HEK293T (cell line): Measurements from ENCODE around the gene NSMCE1.

ENCODE experiments used
- CTCF ChIA-PET: fragments of 350-600 bp; formaldehyde crosslinking; extraction: SDS; loops from one replicate; lab custom pipeline; 2021; ENCODE audit warnings: antibody characterized with exemption, inconsistent platforms; lab: Yijun Ruan, JAX
- POLR2A ChIA-PET: fragments of 350-600 bp; formaldehyde crosslinking; extraction: SDS; loops from one replicate; lab custom pipeline; 2020; ENCODE audit warnings: antibody characterized with exemption, inconsistent platforms; lab: Yijun Ruan, JAX
- DNase-seq: peaks from one replicate; pipeline ENCODE4 v3.0.0; 2012; ENCODE audit warnings: mixed read lengths; ENCODE audit errors: extremely low spot score
- ARNT ChIP-seq: fragments of 450-650 bp; IDR thresholded peaks from 2 replicates; pipeline ENCODE4 v1.6.1; 2017; ENCODE audit warnings: mild to moderate bottlenecking
- BHLHE40 ChIP-seq: fragments of 450-650 bp; IDR thresholded peaks from 2 replicates; pipeline ENCODE4 v1.6.1; 2016; ENCODE audit warnings: mild to moderate bottlenecking, moderate library complexity, borderline replicate concordance
- CTBP1 ChIP-seq: fragments of 450-650 bp; IDR thresholded peaks from 2 replicates; pipeline ENCODE4 v1.6.1; 2016; ENCODE audit warnings: borderline replicate concordance
- ELF4 ChIP-seq: fragments of 450-650 bp; IDR thresholded peaks from 2 replicates; pipeline ENCODE4 v1.6.1; 2017; ENCODE audit warnings: antibody characterized with exemption
- FOXA1 ChIP-seq: fragments of 450-650 bp; IDR thresholded peaks from 2 replicates; pipeline ENCODE4 v1.6.1; 2016; ENCODE audit warnings: mild to moderate bottlenecking
- FOXK2 ChIP-seq: fragments of 450-650 bp; IDR thresholded peaks from 2 replicates; pipeline ENCODE4 v1.6.1; 2016; ENCODE audit warnings: mild to moderate bottlenecking
- FOXM1 ChIP-seq: fragments of 450-650 bp; IDR thresholded peaks from 2 replicates; pipeline ENCODE4 v1.6.1; 2017; ENCODE audit warnings: mild to moderate bottlenecking, borderline replicate concordance
- HDGF ChIP-seq: fragments of 450-650 bp; IDR thresholded peaks from 2 replicates; pipeline ENCODE4 v1.6.1; 2017; ENCODE audit warnings: antibody characterized with exemption, borderline replicate concordance
- L3MBTL2 ChIP-seq: fragments of 450-650 bp; conservative IDR thresholded peaks from 2 replicates; pipeline ENCODE4 v1.6.1; 2016; ENCODE audit warnings: mild to moderate bottlenecking
- LEF1 ChIP-seq: fragments of 450-650 bp; IDR thresholded peaks from 2 replicates; pipeline ENCODE4 v1.6.1; 2017; ENCODE audit warnings: mild to moderate bottlenecking, borderline replicate concordance
- NFRKB ChIP-seq: fragments of 450-650 bp; IDR thresholded peaks from 2 replicates; pipeline ENCODE4 v1.6.1; 2016; ENCODE audit warnings: mild to moderate bottlenecking, moderate library complexity
- SP1 ChIP-seq: fragments of 450-650 bp; IDR thresholded peaks from 2 replicates; pipeline ENCODE4 v1.6.1; 2017
- SUZ12 ChIP-seq: fragments of 450-650 bp; IDR thresholded peaks from 2 replicates; pipeline ENCODE4 v1.6.1; 2016; ENCODE audit warnings: mild to moderate bottlenecking
- TARDBP ChIP-seq: fragments of 450-650 bp; IDR thresholded peaks from 2 replicates; pipeline ENCODE4 v1.6.1; 2016
- ZNF384 ChIP-seq: fragments of 450-650 bp; IDR thresholded peaks from 2 replicates; pipeline ENCODE4 v1.6.1; 2016
- TF ChIP-seq, protein P1 (sequence below): fragments of 450-650 bp; IDR thresholded peaks from 2 replicates; pipeline ENCODE4 v1.6.1; 2016

Gene NSMCE1

DNA sequence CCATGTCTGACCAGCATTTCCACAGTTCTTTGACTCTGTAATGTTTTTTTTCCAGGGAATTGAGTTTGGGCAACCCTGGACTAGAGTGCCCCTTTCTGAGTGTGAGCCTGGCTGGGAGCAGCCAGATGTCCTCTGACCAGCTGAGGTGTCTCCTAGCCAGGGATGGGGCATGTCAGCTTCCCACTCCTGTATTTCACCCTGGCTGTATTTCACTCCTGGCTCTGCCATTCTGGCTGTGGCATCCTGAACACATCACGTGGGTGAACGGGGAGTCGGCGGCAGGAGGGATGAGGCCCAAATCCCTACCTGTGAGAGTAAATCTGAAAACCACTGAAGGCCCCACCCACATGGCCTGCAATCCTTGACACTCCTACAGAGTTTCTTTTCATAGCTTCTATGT lies 34.0 kb downstream of the NSMCE1 start:
- DNase-seq = no peak
- POLR2A ChIA-PET = no interaction called here
- no peak for TF ChIP-seq CTBP1
- no peak for TF ChIP-seq SP1
- TF ChIP-seq, protein P1, sequence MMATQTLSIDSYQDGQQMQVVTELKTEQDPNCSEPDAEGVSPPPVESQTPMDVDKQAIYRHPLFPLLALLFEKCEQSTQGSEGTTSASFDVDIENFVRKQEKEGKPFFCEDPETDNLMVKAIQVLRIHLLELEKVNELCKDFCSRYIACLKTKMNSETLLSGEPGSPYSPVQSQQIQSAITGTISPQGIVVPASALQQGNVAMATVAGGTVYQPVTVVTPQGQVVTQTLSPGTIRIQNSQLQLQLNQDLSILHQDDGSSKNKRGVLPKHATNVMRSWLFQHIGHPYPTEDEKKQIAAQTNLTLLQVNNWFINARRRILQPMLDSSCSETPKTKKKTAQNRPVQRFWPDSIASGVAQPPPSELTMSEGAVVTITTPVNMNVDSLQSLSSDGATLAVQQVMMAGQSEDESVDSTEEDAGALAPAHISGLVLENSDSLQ = no peak
- no peak for TF ChIP-seq L3MBTL2
- TF ChIP-seq FOXK2 = no peak
- TF ChIP-seq BHLHE40 = no peak
- TF ChIP-seq SUZ12 = no peak
- TF ChIP-seq TARDBP = no peak
- no peak for TF ChIP-seq HDGF
- no peak for TF ChIP-seq FOXA1
- no peak for TF ChIP-seq ELF4
- no peak for TF ChIP-seq ZNF384
- TF ChIP-seq NFRKB = no peak
- TF ChIP-seq FOXM1 = no peak
- no peak for TF ChIP-seq ARNT
- TF ChIP-seq LEF1 = no peak
- CTCF ChIA-PET = interaction anchor here (0.6 to 1.6 kb wide), 8 partner anchors 8 to 133 kb away, joined by 3 to 10 read pairs (median 3); no protein-coding TSS in a partner anchor

DNA sequence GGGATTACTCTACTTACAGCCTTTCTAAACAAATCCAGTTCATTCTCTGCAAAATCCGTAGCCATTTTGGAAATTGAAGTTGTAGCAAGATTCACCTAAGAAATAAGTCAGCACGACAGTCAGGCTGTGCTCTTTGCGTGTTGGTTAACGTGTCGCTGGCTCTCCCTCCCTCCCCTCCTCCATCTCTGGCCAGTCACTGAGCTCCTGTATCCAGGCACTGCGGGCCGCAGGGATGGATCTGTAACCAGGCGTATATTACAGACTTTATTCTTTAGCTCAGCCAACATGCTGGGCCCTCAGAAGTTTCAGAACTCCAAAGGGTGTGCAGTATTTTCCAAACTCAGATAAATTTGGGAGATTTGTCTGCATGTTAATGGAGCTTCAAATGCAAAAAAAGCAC lies 34.4 kb downstream of the NSMCE1 start:
- ChIA-PET CTCF (interaction anchor here (1.0 to 1.6 kb wide), 4 partner anchors 9 to 25 kb away, joined by 3 to 10 read pairs (median 4); no protein-coding TSS in a partner anchor), POLR2A (no interaction called here)
- DNase-seq = no peak
- TF ChIP-seq TARDBP = no peak
- no peak for TF ChIP-seq BHLHE40
- TF ChIP-seq SUZ12 = no peak
- no peak for TF ChIP-seq FOXK2
- no peak for TF ChIP-seq CTBP1
- no peak for TF ChIP-seq NFRKB
- TF ChIP-seq HDGF = no peak
- TF ChIP-seq ELF4 = no peak
- TF ChIP-seq L3MBTL2 = no peak
- TF ChIP-seq SP1 = no peak
- TF ChIP-seq, protein P1 = no peak
- no peak for TF ChIP-seq LEF1
- no peak for TF ChIP-seq ZNF384
- no peak for TF ChIP-seq FOXM1

DNA sequence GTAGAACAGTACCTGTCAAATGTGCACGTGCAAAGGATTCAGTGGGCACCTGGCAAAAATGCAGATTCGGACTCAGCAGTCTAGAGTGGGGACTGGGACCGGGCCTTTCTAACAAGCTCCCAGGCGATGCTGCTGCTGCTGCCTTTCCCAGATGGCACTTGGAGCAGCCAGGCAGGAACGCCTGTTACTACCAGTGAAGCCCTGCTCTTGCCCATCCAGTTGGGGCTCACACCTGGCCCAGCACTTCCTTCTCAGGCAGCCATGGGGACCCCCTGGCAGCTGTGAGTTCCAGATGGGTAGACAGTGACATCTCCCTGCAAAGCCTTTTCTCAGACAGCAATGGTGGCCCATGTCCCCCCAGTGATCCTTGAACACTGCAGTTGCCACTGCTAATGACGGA lies 34.8 kb downstream of the NSMCE1 start:
- POLR2A ChIA-PET = no interaction called here
- no peak for TF ChIP-seq FOXK2
- no peak for DNase-seq
- CTCF ChIA-PET = interaction anchor here (1.1 to 1.2 kb wide), 2 partner anchors 16 to 24 kb away, joined by 3 to 4 read pairs; no protein-coding TSS in a partner anchor

DNA sequence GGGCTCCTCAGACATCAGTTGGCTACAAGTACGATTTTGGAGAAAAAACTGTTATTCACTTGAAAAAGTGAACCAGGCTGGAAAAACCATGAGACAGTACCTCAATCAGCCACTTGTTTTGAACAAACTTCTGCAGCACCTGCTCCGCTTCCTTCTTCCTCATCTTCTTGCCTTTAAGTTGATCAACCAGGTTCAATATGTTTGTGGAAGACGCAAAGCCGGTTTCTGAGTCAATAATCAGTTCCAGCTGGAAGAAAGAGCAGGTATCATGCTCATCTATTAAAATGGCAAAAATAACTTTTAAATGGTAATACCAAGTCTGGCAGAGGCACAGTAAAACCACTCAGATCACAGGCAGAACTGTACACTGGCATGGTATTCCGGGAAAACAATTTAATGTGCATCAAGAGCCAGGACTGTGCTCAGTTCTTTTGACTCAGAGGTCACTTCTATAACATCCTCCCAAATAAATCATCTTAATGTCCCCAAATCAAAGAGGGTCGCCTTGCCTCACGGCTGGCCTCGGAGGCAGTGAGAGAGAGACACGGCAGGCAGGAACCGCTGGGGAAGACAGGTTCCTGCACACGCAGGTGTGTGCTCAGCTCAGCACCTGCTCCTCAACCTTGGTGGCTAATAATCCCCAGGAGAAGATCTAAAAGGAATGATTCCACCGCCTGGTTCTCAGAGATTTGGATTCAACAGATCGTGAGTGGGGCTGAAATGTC lies 35.5 kb downstream of the NSMCE1 start:
- CTCF ChIA-PET = no interaction called here
- TF ChIP-seq BHLHE40 = no peak
- TF ChIP-seq LEF1 = no peak
- TF ChIP-seq ARNT = no peak
- TF ChIP-seq L3MBTL2 = no peak
- no peak for TF ChIP-seq SUZ12
- TF ChIP-seq FOXA1 = no peak
- TF ChIP-seq FOXM1 = no peak
- TF ChIP-seq HDGF = no peak
- no peak for TF ChIP-seq ZNF384
- no peak for TF ChIP-seq TARDBP
- TF ChIP-seq ELF4 = no peak
- no peak for TF ChIP-seq SP1
- TF ChIP-seq NFRKB = no peak
- no peak for TF ChIP-seq CTBP1
- POLR2A ChIA-PET = no interaction called here
- no peak for DNase-seq

DNA sequence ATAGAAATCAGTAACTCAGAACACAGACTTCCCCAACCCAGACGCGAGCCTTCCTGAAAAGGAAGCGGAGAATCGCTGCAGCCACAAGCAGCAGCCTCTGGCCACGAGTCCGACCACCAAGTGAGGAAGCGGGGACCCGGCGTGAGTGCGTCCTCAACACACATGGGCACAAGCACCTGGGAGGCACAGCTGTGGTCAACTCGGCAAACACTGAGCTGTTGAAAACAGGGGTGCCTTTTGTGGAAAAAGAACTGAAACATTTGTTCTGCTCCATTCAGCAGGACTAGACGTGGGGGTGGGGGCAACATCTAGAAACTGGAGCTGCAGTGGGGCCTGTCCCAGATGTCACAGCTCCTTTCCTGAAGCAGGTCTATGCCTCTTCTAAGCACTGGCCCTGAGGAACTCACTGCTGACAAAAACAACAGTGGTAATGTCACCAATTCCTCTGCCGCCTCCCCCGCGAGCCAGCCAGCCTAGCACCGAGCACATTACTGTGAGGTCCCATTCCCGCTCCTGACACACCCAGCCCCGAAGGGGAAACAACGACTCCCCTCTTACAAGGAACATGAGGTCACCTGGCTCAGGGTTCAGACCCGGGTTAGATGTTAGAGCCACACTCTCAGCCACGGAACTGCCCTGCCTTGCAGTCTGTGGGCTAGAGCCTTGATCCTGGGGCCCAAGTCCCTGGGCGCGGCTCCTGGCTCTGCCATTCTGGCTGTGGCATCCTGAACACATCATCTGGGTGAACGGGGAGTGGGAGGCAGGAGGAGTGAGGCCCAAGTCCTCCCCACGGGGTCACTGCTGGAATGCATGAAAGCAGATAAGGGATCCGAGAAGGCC lies 36.3 kb downstream of the NSMCE1 start:
- ChIA-PET CTCF (no interaction called here), POLR2A (no interaction called here)
- TF ChIP-seq, protein P1 = no peak
- TF ChIP-seq FOXA1 = no peak

DNA sequence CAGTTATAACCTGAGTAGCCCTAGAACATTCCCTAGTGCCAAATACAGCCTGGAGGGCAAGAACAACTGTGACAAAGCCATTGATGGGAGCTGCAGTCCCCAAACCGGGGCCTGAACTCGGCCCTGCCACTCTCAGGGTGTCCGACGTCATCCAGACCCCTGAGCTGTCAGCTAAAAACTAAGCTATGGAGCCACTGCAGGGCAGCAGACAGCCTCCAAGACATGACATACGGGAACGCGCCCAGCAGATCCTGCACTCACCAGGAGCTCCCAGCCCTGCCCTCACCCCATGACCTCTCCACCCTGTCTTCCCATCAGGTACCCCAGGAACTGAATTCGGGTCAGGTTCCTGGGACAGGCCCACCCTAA lies 36.9 kb downstream of the NSMCE1 start:
- no peak for DNase-seq
- POLR2A ChIA-PET = no interaction called here
- CTCF ChIA-PET = no interaction called here
- TF ChIP-seq ARNT = no peak
- TF ChIP-seq BHLHE40 = no peak
- TF ChIP-seq CTBP1 = no peak
- TF ChIP-seq L3MBTL2 = no peak
- TF ChIP-seq LEF1 = no peak
- TF ChIP-seq FOXM1 = no peak
- no peak for TF ChIP-seq NFRKB

More for the DNA sequence above, 36.3 kb downstream of the NSMCE1 start:
- DNase-seq = no peak
